Stimulated activated naive B cell treated with anti-CD40 and anti-IgM and Interleukin-4, amounts not matched to agents 10 μg/mL and 1 μg/mL and 100 μg/mL, for 72 hours (primary cell): Measurements from ENCODE around the gene TCF12.

Source experiments
- ATAC-seq, 2 donors: fragments of 150-1000 bp; cut with Tn5 transposase; replicated peaks; 2 replicates each; pipeline ENCODE4 v1.10.0; 2021; ENCODE audit warnings: moderate library complexity in 1 of 2
- DNase-seq: peaks from one replicate; pipeline ENCODE4 v3.0.0; 2021
- H3K27ac Mint-ChIP-seq: one replicate; pipeline ENCODE4 v1.8.0; 2022; ENCODE audit warnings: mild to moderate bottlenecking, mixed read lengths
- H3K27me3 Mint-ChIP-seq, 2 donors: one replicate each; pipeline ENCODE4 v1.8.0; 2022; ENCODE audit warnings: mixed read lengths in 2 of 2
- H3K36me3 Mint-ChIP-seq, 2 donors: one replicate each; pipeline ENCODE4 v1.8.0; 2022; ENCODE audit warnings: mixed read lengths in 2 of 2, mild to moderate bottlenecking in 1 of 2
- H3K4me1 Mint-ChIP-seq, 2 donors: one replicate each; pipeline ENCODE4 v1.8.0; 2022; ENCODE audit warnings: mixed read lengths in 2 of 2, mild to moderate bottlenecking in 1 of 2
- H3K4me3 Mint-ChIP-seq, 2 donors: one replicate each; pipeline ENCODE4 v1.8.0; 2022; ENCODE audit warnings: mild to moderate bottlenecking in 2 of 2, mixed read lengths in 2 of 2, moderate library complexity in 1 of 2
- H3K9me3 Mint-ChIP-seq, 2 donors: one replicate each; pipeline ENCODE4 v1.8.0; 2022; ENCODE audit warnings: mixed read lengths in 2 of 2, mild to moderate bottlenecking in 1 of 2

TCF12 gene

GRCh38 chr15:57309856-57310760, 391.7 kb downstream of the TCF12 start:
- DNase-seq, result no peak
- peaks cover 28 to 41% of the 10 kb centered on the region in 2 donors for H3K36me3 Mint-ChIP-seq

GRCh38 chr15:57310876-57311275, 392.4 kb downstream of the TCF12 start:
- Mint-ChIP-seq H3K4me3 (no peak overlapping the region), H3K27me3 (no peaks in the 10 kb centered on the region), H3K4me1 (peaks cover 35 to 53% of the 10 kb centered on the region in 2 donors), H3K27ac (peak overlapping the region; percentile 67), H3K9me3 (no peaks in the 10 kb centered on the region), H3K36me3 (peaks cover 26 to 37% of the 10 kb centered on the region in 2 donors)
- no peak for DNase-seq
- ATAC-seq, result no peak

More at GRCh38 chr15:57309856-57310760, 391.7 kb downstream of the TCF12 start:
- Mint-ChIP-seq H3K9me3 (no peaks in the 10 kb centered on the region), H3K27me3 (no peaks in the 10 kb centered on the region), H3K27ac (peak overlapping the region; percentile 67), H3K4me1 (peaks cover 35 to 58% of the 10 kb centered on the region in 2 donors), H3K4me3 (no peak overlapping the region)
- ATAC-seq, result no peak

GRCh38 chr15:57312006-57312317, 393.5 kb downstream of the TCF12 start:
- H3K27ac Mint-ChIP-seq, result no peak overlapping the region

GRCh38 chr15:57312318-57313133, 394.1 kb downstream of the TCF12 start:
- DNase-seq, result no peak
- no peaks in the 10 kb centered on the region for H3K27me3 Mint-ChIP-seq
- no peak for ATAC-seq
- no peak overlapping the region for H3K4me3 Mint-ChIP-seq
- peak overlapping the region; percentile 84 for H3K27ac Mint-ChIP-seq
- peaks cover 25 to 43% of the 10 kb centered on the region in 2 donors for H3K4me1 Mint-ChIP-seq
- no peaks in the 10 kb centered on the region for H3K9me3 Mint-ChIP-seq
- H3K36me3 Mint-ChIP-seq, result peaks cover 24 to 32% of the 10 kb centered on the region in 2 donors

More at GRCh38 chr15:57312006-57312317, 393.5 kb downstream of the TCF12 start:
- DNase-seq, result no peak
- H3K4me3 Mint-ChIP-seq, result no peak overlapping the region
- peaks cover 24 to 32% of the 10 kb centered on the region in 2 donors for H3K36me3 Mint-ChIP-seq
- peaks cover 27 to 43% of the 10 kb centered on the region in 2 donors for H3K4me1 Mint-ChIP-seq
- H3K9me3 Mint-ChIP-seq, result no peaks in the 10 kb centered on the region
- H3K27me3 Mint-ChIP-seq, result no peaks in the 10 kb centered on the region
- no peak for ATAC-seq

- H3K4me3 Mint-ChIP-seq, result no peak overlapping the region
- H3K9me3 Mint-ChIP-seq, result no peaks in the 10 kb centered on the region
- H3K27ac Mint-ChIP-seq, result peak overlapping the region; percentile 84
- ATAC-seq (no peak), DNase-seq (no peak)
- peaks cover 22 to 27% of the 10 kb centered on the region in 2 donors for H3K36me3 Mint-ChIP-seq
- H3K27me3 Mint-ChIP-seq, result no peaks in the 10 kb centered on the region
- H3K4me1 Mint-ChIP-seq, result peaks cover 24 to 41% of the 10 kb centered on the region in 2 donors
Observed at GRCh38 chr15:57313134-57313483, 394.7 kb downstream of the TCF12 start.

- Mint-ChIP-seq H3K27me3 (no peaks in the 10 kb centered on the region), H3K27ac (no peak overlapping the region), H3K4me1 (peaks cover 20 to 36% of the 10 kb centered on the region in 2 donors), H3K9me3 (no peaks in the 10 kb centered on the region), H3K4me3 (no peak overlapping the region), H3K36me3 (peaks cover 17 to 18% of the 10 kb centered on the region in 2 donors)
- DNase-seq, result no peak
- ATAC-seq, result no peak
Observed at GRCh38 chr15:57314221-57314620, 395.8 kb downstream of the TCF12 start.

GRCh38 chr15:57316451-57316850, 398.0 kb downstream of the TCF12 start:
- Mint-ChIP-seq H3K4me1 (peaks cover 20 to 33% of the 10 kb centered on the region in 2 donors), H3K4me3 (no peak overlapping the region), H3K36me3 (peaks cover 7 to 9% of the 10 kb centered on the region in 2 donors), H3K9me3 (no peaks in the 10 kb centered on the region), H3K27me3 (no peaks in the 10 kb centered on the region), H3K27ac (no peak overlapping the region)
- ATAC-seq (no peak), DNase-seq (no peak)

- H3K36me3 Mint-ChIP-seq, result peaks cover 8 to 14% of the 10 kb centered on the region in 2 donors
- H3K9me3 Mint-ChIP-seq, result no peaks in the 10 kb centered on the region
- H3K27ac Mint-ChIP-seq, result peak overlapping the region; percentile 69
- DNase-seq (no peak), ATAC-seq (no peak)
- no peak overlapping the region for H3K4me3 Mint-ChIP-seq
- no peaks in the 10 kb centered on the region for H3K27me3 Mint-ChIP-seq
- peaks cover 22 to 45% of the 10 kb centered on the region in 2 donors for H3K4me1 Mint-ChIP-seq
Observed at GRCh38 chr15:57319226-57319918, 400.9 kb downstream of the TCF12 start.

GRCh38 chr15:57319919-57320560, 401.6 kb downstream of the TCF12 start:
- peaks cover 21 to 45% of the 10 kb centered on the region in 2 donors for H3K4me1 Mint-ChIP-seq
- no peak for DNase-seq
- peak overlapping the region; percentile 37 for H3K27ac Mint-ChIP-seq
- H3K27me3 Mint-ChIP-seq, result no peaks in the 10 kb centered on the region
- no peaks in the 10 kb centered on the region for H3K9me3 Mint-ChIP-seq
- no peak overlapping the region for H3K4me3 Mint-ChIP-seq
- no peak for ATAC-seq
- H3K36me3 Mint-ChIP-seq, result peaks cover 8 to 13% of the 10 kb centered on the region in 2 donors

GRCh38 chr15:57320631-57321220, 402.3 kb downstream of the TCF12 start:
- peaks cover 8 to 11% of the 10 kb centered on the region in 2 donors for H3K36me3 Mint-ChIP-seq
- peak overlapping the region in 1 of 2 donors; percentile 54 for H3K4me3 Mint-ChIP-seq
- H3K4me1 Mint-ChIP-seq, result peaks cover 17 to 45% of the 10 kb centered on the region in 2 donors
- ATAC-seq (peak; percentile 71 to 73), DNase-seq (no peak)
- H3K27me3 Mint-ChIP-seq, result no peaks in the 10 kb centered on the region
- no peaks in the 10 kb centered on the region for H3K9me3 Mint-ChIP-seq
- peak overlapping the region; percentile 80 for H3K27ac Mint-ChIP-seq

- H3K9me3 Mint-ChIP-seq, result no peaks in the 10 kb centered on the region
- ATAC-seq (no peak), DNase-seq (no peak)
- no peaks in the 10 kb centered on the region for H3K27me3 Mint-ChIP-seq
- no peak overlapping the region for H3K4me3 Mint-ChIP-seq
- peaks cover 17 to 45% of the 10 kb centered on the region in 2 donors for H3K4me1 Mint-ChIP-seq
- no peak overlapping the region for H3K27ac Mint-ChIP-seq
- peaks cover 8 to 11% of the 10 kb centered on the region in 2 donors for H3K36me3 Mint-ChIP-seq
Observed at GRCh38 chr15:57321485-57321884, 403.0 kb downstream of the TCF12 start.

- DNase-seq (no peak), ATAC-seq (no peak)
- Mint-ChIP-seq H3K27ac (peak overlapping the region; percentile 21), H3K36me3 (peaks cover 8 to 11% of the 10 kb centered on the region in 2 donors), H3K4me3 (no peak overlapping the region), H3K9me3 (no peaks in the 10 kb centered on the region), H3K4me1 (peaks cover 17 to 45% of the 10 kb centered on the region in 2 donors), H3K27me3 (no peaks in the 10 kb centered on the region)
Observed at GRCh38 chr15:57321973-57322601, 403.6 kb downstream of the TCF12 start.

- H3K27me3 Mint-ChIP-seq, result no peaks in the 10 kb centered on the region
- peak overlapping the region; percentile 81 for H3K27ac Mint-ChIP-seq
- H3K4me3 Mint-ChIP-seq, result no peak overlapping the region
- H3K4me1 Mint-ChIP-seq, result peaks cover 17 to 39% of the 10 kb centered on the region in 2 donors
- peaks cover 8 to 11% of the 10 kb centered on the region in 2 donors for H3K36me3 Mint-ChIP-seq
- H3K9me3 Mint-ChIP-seq, result no peaks in the 10 kb centered on the region
- ATAC-seq (no peak), DNase-seq (no peak)
Observed at GRCh38 chr15:57322602-57323250, 404.3 kb downstream of the TCF12 start.
